NB4 (cell line): ENCODE results near the gene MME.
"Not testable (repeated sequence)": the region's sequence is repeated elsewhere in the genome, so short reads cannot be mapped to it uniquely, and the experiment has no call there.

Experiments used
- DNase-seq: peaks from one replicate; pipeline ENCODE4 v3.0.0; 2010; ENCODE audit warnings: low read depth
- H3K4me3 ChIP-seq: one replicate; pipeline ENCODE4 v1.5.1; 2011; ENCODE audit warnings: mild to moderate bottlenecking, low read depth, low read length, moderate library complexity
- MYC ChIP-seq: IDR thresholded peaks from 2 replicates; pipeline ENCODE4 v1.6.1; 2011; ENCODE audit warnings: low read depth, low read length
- POLR2A ChIP-seq: IDR thresholded peaks from 2 replicates; pipeline ENCODE4 v1.6.1; 2011; ENCODE audit warnings: mild to moderate bottlenecking; ENCODE audit not compliant: insufficient read length; ENCODE audit errors: extremely low read depth
- TF ChIP-seq, protein P1 (sequence below): IDR thresholded peaks from 2 replicates; pipeline ENCODE4 v1.6.1; 2011; ENCODE audit warnings: low read depth, low read length
- TF ChIP-seq, protein P2 (sequence below): IDR thresholded peaks from one replicate; pipeline ENCODE4 v1.5.1; 2012; ENCODE audit warnings: low read depth, low read length

Gene MME

DNA sequence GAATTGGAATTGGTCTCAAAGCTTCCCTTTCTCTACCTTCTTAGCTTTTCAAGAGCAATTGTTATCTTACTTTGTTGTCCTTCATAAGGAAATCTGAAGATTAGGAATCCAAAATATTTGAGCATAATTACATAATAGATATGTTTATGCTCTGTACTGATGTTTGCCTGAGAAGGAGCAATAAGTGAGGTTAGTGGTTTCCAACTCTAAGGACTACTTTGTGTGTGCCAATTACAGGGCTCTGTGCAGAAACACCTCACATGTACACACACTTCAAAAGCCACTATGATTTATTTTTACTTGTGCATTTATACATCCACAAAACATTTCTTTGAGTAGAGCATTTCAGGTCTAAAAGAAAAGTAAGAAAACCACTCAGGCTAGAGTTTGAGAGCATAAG, 49.9 kb downstream of the MME start:
- TF ChIP-seq POLR2A, result no peak
- TF ChIP-seq, protein P1, sequence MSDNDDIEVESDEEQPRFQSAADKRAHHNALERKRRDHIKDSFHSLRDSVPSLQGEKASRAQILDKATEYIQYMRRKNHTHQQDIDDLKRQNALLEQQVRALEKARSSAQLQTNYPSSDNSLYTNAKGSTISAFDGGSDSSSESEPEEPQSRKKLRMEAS, result no peak
- no peak for TF ChIP-seq MYC
- TF ChIP-seq, protein P2, sequence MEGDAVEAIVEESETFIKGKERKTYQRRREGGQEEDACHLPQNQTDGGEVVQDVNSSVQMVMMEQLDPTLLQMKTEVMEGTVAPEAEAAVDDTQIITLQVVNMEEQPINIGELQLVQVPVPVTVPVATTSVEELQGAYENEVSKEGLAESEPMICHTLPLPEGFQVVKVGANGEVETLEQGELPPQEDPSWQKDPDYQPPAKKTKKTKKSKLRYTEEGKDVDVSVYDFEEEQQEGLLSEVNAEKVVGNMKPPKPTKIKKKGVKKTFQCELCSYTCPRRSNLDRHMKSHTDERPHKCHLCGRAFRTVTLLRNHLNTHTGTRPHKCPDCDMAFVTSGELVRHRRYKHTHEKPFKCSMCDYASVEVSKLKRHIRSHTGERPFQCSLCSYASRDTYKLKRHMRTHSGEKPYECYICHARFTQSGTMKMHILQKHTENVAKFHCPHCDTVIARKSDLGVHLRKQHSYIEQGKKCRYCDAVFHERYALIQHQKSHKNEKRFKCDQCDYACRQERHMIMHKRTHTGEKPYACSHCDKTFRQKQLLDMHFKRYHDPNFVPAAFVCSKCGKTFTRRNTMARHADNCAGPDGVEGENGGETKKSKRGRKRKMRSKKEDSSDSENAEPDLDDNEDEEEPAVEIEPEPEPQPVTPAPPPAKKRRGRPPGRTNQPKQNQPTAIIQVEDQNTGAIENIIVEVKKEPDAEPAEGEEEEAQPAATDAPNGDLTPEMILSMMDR, result no peak
- H3K4me3 ChIP-seq, result no peak overlapping the region
- DNase-seq, result no peak

DNA sequence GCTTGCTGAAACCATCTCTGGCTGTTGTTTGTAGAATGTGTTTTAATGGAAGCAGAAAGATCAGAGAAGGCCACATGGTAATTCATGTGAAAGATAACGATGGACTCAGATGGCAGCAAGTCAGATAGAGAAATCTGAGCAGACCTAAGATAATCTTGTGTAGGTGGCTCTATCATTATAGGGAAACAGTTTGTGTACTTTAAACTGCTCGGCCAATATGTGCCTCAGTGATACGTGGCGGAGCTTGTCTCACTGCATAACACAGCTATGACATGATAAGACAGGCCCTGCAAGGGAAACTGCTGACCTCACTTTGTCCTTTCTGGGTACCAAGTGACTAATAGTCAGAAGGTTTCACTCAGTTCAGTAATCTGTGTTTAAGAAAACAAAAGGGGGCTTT, 51.0 kb downstream of the MME start:
- TF ChIP-seq POLR2A (no peak), MYC (no peak)
- TF ChIP-seq, protein P2, result no peak
- TF ChIP-seq, protein P1, result no peak
- H3K4me3 ChIP-seq, result no peak overlapping the region
- DNase-seq, result no peak

DNA sequence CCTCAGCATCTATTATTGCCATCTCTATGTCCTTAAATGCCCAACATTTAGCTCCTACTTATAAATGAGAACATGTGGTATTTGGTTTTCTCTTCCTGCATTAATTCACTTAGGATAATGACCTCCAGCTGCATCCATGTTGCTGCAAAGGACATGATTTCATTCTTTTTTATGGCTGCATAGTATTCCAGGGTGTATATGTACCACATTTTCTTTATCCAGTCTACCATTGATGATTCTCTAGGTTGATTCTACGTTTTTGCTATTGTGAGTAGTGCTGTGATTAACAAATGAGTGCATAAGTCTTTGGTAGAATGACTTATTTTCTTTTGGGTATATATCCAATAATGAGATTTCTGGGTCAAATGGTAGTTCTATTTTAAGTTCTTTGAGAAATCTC, 54.2 kb downstream of the MME start:
- DNase-seq, H3K4me3 ChIP-seq: not testable (repeated sequence)

DNA sequence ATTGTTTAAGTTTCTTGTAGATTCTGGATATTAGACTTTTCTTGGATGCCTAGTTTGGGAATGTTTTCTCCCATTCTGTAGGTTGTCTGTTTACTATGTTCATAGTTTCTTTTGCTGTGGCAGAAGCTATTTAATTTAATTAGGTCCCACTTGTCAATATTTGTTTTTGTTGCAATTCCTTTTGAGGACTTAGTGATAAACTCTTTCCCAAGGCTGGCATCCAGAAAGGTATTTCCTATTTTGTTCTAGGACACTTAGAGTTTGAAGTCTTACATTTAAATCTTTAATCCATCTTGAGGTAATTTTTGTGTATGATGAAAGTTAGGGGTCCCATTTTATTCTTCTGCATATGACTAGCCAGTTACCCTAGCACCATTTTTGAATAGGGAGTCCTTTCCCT, 54.9 kb downstream of the MME start:
- DNase-seq, result no peak
- no peak overlapping the region for H3K4me3 ChIP-seq
- TF ChIP-seq, protein P2, result no peak
- TF ChIP-seq MYC (no peak), POLR2A (no peak)
- TF ChIP-seq, protein P1, result no peak

DNA sequence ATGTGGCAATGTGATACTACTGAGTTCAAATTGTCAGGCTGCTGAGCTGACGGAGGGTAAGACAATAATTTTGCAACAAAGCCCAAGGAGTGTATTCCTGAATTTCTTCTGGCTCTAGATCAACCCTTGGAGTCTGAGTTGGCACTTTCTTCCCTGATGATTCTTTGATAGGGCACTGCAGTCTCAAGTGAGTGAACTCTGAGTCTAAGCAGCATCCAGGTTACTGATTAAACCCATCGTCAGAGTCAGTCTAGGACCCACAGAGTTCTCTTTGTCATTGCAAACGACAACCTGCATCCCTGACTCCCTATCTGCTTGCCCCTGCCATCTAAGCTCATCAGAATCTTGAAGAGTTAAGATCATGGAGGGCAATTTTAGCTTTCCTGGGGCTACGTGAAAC, 58.6 kb downstream of the MME start:
- TF ChIP-seq, protein P2, result no peak
- no peak for TF ChIP-seq POLR2A
- TF ChIP-seq, protein P1, result no peak
- no peak for TF ChIP-seq MYC
- no peak for DNase-seq
- H3K4me3 ChIP-seq, result no peak overlapping the region

DNA sequence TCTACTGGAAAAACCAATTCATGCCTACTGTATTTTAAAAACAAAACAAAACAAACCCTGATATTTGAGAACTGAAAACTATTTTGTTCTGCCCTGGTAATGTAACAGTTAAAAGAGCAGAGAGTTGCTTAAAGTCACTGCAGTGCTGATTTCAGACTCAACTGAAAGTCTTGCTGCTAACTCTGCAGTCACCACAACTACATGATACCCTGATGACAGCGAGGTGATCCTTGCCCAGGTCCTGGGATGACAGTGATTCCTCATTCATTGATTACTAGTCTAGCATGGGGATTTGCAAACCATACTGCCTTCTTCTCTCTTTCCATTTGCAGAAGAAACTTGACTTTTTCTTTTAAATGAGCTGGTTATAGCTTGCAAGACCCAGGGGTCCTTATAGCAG, 67.5 kb downstream of the MME start:
- DNase-seq, result no peak
- TF ChIP-seq, protein P1, result no peak
- TF ChIP-seq POLR2A (no peak), MYC (no peak)
- TF ChIP-seq, protein P2, result no peak
- no peak overlapping the region for H3K4me3 ChIP-seq
